GM23338 (cell line): ENCODE measurements around the gene HMGB4.

Experiments used
- CREB1 ChIP-seq: fragments of 250-450 bp; sonication (Bioruptor Pico); IDR thresholded peaks from 2 replicates; pipeline ENCODE4 v1.5.0; 2020; ENCODE audit warnings: low read depth, mild to moderate bottlenecking, moderate library complexity
- CTCF ChIP-seq, 2 experiments: fragments of 200-600 bp in 1 of 2; sonication (generic) in 1 of 2; conservative IDR thresholded peaks; 2 replicates each; pipeline versions ENCODE4 v1.5.1 to v1.6.1; 2016 to 2017; ENCODE audit warnings: antibody characterized with exemption in 2 of 2, low read depth in 2 of 2, mild to moderate bottlenecking in 2 of 2, moderate library complexity in 1 of 2
- EZH2phosphoT487 ChIP-seq: fragments of 200-600 bp; sonication (generic); IDR thresholded peaks from one replicate; pipeline ENCODE4 v1.8.1; 2018; ENCODE audit warnings: antibody characterized with exemption; ENCODE audit not compliant: unreplicated experiment
- POLR2AphosphoS5 ChIP-seq: IDR thresholded peaks from 2 replicates; pipeline ENCODE4 v1.6.1; 2016; ENCODE audit warnings: antibody characterized with exemption, low read depth
- REST ChIP-seq: IDR thresholded peaks from one replicate; pipeline ENCODE4 v1.6.1; 2018; ENCODE audit warnings: antibody characterized with exemption; ENCODE audit not compliant: unreplicated experiment

- TF ChIP-seq CTCF (conservative IDR thresholded peaks at IDR 0.05; ENCODE audit: low read depth in 2 of 2) (no peak), CREB1 (no peak), POLR2AphosphoS5 (no peak), EZH2phosphoT487 (no peak), REST (no peak)
Observed at GRCh38 chr1:33824971-33825370, 38.9 kb upstream of the HMGB4 start.
